IMR-90 (cell line): ENCODE measurements around the gene MAOB.

ENCODE experiments used
- CEBPB ChIP-seq: IDR thresholded peaks from 2 replicates; pipeline ENCODE4 v1.6.1; 2012; ENCODE audit warnings: low read depth, low read length, improper control_type of control experiment
- POLR2A ChIP-seq: IDR thresholded peaks from 2 replicates; pipeline ENCODE4 v1.6.1; 2012; ENCODE audit warnings: mild to moderate bottlenecking, low read depth, low read length
- RCOR1 ChIP-seq: IDR thresholded peaks from 2 replicates; pipeline ENCODE4 v1.6.1; 2012; ENCODE audit warnings: mild to moderate bottlenecking, low read length, improper control_type of control experiment; ENCODE audit not compliant: insufficient replicate concordance
- USF2 ChIP-seq: fragments of 150-350 bp; IDR thresholded peaks from 2 replicates; pipeline ENCODE4 v1.6.1; 2017; ENCODE audit warnings: mild to moderate bottlenecking, antibody characterized with exemption, low read length, low read depth
- TF ChIP-seq, protein P1 (sequence below): conservative IDR thresholded peaks from 2 replicates; pipeline ENCODE4 v1.5.1; 2012; ENCODE audit warnings: mild to moderate bottlenecking, low read depth, low read length, improper control_type of control experiment
- TF ChIP-seq, protein P2 (sequence below): fragments of 150-350 bp; IDR thresholded peaks from 2 replicates; pipeline ENCODE4 v1.6.1; 2016; ENCODE audit warnings: low read depth, mild to moderate bottlenecking, low read length, moderate library complexity, borderline replicate concordance

DNA sequence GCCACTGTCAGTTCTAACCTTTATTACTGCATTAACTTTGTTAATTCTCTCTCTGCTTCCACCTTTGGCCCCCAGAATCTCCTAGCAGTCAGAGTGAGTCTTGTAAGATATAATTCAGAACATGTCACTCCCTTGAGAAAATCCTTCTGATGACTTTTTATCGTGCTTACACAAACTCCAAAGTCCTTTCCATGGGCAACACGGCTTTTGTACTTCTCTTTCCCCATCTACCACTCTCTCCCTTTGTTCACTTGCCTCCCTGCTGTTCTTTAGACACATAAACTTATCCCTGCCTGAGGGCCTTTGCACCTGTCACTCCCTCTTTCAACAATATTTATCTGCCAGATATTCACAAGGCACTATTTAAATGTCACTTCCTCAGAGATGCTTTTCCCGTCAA, 64.8 kb downstream of the MAOB start:
- no peak for TF ChIP-seq RCOR1
- no peak for TF ChIP-seq USF2
- TF ChIP-seq, protein P1, sequence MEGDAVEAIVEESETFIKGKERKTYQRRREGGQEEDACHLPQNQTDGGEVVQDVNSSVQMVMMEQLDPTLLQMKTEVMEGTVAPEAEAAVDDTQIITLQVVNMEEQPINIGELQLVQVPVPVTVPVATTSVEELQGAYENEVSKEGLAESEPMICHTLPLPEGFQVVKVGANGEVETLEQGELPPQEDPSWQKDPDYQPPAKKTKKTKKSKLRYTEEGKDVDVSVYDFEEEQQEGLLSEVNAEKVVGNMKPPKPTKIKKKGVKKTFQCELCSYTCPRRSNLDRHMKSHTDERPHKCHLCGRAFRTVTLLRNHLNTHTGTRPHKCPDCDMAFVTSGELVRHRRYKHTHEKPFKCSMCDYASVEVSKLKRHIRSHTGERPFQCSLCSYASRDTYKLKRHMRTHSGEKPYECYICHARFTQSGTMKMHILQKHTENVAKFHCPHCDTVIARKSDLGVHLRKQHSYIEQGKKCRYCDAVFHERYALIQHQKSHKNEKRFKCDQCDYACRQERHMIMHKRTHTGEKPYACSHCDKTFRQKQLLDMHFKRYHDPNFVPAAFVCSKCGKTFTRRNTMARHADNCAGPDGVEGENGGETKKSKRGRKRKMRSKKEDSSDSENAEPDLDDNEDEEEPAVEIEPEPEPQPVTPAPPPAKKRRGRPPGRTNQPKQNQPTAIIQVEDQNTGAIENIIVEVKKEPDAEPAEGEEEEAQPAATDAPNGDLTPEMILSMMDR = no peak
- TF ChIP-seq, protein P2, sequence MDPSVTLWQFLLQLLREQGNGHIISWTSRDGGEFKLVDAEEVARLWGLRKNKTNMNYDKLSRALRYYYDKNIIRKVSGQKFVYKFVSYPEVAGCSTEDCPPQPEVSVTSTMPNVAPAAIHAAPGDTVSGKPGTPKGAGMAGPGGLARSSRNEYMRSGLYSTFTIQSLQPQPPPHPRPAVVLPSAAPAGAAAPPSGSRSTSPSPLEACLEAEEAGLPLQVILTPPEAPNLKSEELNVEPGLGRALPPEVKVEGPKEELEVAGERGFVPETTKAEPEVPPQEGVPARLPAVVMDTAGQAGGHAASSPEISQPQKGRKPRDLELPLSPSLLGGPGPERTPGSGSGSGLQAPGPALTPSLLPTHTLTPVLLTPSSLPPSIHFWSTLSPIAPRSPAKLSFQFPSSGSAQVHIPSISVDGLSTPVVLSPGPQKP = no peak
- TF ChIP-seq CEBPB = no peak
- TF ChIP-seq POLR2A = no peak
